Erythroblast (primary cell): Measurements from ENCODE around the gene FNDC3A.

Source experiments
- GATA1 ChIP-seq: IDR thresholded peaks from 2 replicates; pipeline ENCODE4 v1.6.1; 2011; ENCODE audit warnings: low read depth, mild to moderate bottlenecking, control low read depth, low read length, moderate library complexity
- POLR2A ChIP-seq: IDR thresholded peaks from 2 replicates; pipeline ENCODE4 v1.6.1; 2011; ENCODE audit warnings: mild to moderate bottlenecking, low read length

GRCh38 chr13:49063497-49063896, 87.8 kb downstream of the FNDC3A start:
- TF ChIP-seq POLR2A (no peak), GATA1 (no peak)
